SJCRH30 (cell line): ENCODE measurements around the gene COQ8A. TPM values are rescaled to one million over a fixed set of nuclear protein-coding genes. Genes with fewer than 3 reads are reported as not detected.

ENCODE experiments used
- DNase-seq, 2 experiments: peaks; one replicate each; pipeline ENCODE4 v3.0.0-alpha.2; 2015 to 2020
- H3K27ac ChIP-seq: fragments of 250-450 bp; sonication (Bioruptor Pico); 2 replicates; pipeline ENCODE4 v1.5.1; 2020; ENCODE audit warnings: mild to moderate bottlenecking, moderate library complexity
- H3K27me3 ChIP-seq: fragments of 250-450 bp; sonication (Bioruptor Pico); 2 replicates; pipeline ENCODE4 v1.5.1; 2020; ENCODE audit warnings: mild to moderate bottlenecking, moderate library complexity
- H3K36me3 ChIP-seq: fragments of 250-450 bp; sonication (Bioruptor Pico); 2 replicates; pipeline ENCODE4 v1.5.1; 2020; ENCODE audit warnings: mild to moderate bottlenecking, moderate library complexity
- H3K4me1 ChIP-seq: fragments of 250-450 bp; sonication (Bioruptor Pico); 2 replicates; pipeline ENCODE4 v1.5.1; 2020; ENCODE audit warnings: mild to moderate bottlenecking, moderate library complexity
- H3K4me3 ChIP-seq: fragments of 250-450 bp; sonication (Bioruptor Pico); 2 replicates; pipeline ENCODE4 v1.5.1; 2020; ENCODE audit warnings: mild to moderate bottlenecking, moderate library complexity
- H3K9me3 ChIP-seq: fragments of 250-450 bp; sonication (Bioruptor Pico); replicated peaks from 2 replicates; pipeline ENCODE4 v1.5.1; 2020; ENCODE audit warnings: mild to moderate bottlenecking, moderate library complexity
- total RNA-seq: library from RNA; depleted of rRNA; stranded (reverse); fragments of >200 nt; shearing (Covaris generic); gene quantifications from 2 replicates; pipeline ENCODE4 v1.2.3, GENCODE V29; 2014

Gene COQ8A
- total RNA-seq, 1 experiment from 2014 or later = 26.9 TPM

DNA sequence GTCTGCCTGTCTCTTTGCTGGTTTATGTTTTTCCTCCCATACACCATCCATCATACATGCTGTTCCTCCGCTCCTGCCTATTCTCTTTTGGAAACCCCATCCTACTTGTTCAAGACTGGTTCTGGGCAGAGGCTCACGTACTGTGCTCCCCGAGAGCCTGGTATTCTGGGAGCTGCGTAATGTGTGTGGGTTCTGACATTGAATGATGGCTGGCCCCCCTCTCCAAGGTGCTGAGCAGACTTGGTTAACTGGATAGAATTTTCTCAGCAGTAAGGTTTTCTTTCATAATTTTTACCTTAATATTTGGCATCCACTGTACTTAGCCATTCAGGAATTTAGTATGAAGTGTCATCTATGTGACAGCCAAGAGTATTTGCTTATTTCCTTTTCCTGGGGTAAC lies 26.6 kb downstream of the COQ8A start:
- DNase-seq = no peak
- Histone ChIP-seq H3K4me3 (no peak overlapping the region), H3K9me3 (no peaks in the 10 kb centered on the region), H3K27ac (no peak overlapping the region), H3K36me3 (no peaks in the 10 kb centered on the region), H3K27me3 (no peaks in the 10 kb centered on the region), H3K4me1 (no peaks in the 10 kb centered on the region)

GRCh38 chr1:226967665-226968064 lies 27.6 kb downstream of the COQ8A start:
- Histone ChIP-seq H3K36me3 (no peaks in the 10 kb centered on the region), H3K4me1 (no peaks in the 10 kb centered on the region), H3K9me3 (no peaks in the 10 kb centered on the region), H3K27me3 (no peaks in the 10 kb centered on the region), H3K4me3 (no peak overlapping the region), H3K27ac (no peak overlapping the region)
- DNase-seq = peak; percentile 47 to 62

DNA sequence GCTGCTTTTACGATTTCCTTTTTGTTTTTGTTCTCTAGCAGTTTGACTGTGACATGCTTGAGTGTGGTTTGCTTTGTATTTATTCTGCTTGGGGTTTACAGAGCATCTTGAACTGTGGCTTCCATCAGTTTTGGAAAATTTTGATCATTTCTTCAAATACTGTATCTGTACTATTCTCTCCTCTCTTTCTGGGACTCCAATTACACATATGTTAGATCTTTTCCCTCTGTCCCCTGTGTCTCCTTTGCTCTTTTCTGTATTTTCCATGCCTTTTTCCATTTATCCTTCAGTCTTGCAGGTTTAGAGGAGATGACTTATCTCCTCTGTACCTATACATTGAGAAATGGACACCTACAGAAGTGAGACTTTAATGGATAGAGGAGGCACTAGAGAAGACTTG lies 31.7 kb downstream of the COQ8A start:
- Histone ChIP-seq H3K27me3 (no peaks in the 10 kb centered on the region), H3K4me1 (no peaks in the 10 kb centered on the region), H3K27ac (no peak overlapping the region), H3K9me3 (no peaks in the 10 kb centered on the region), H3K4me3 (no peak overlapping the region), H3K36me3 (no peaks in the 10 kb centered on the region)
- DNase-seq = no peak

- DNase-seq = no peak
- Histone ChIP-seq H3K9me3 (no peaks in the 10 kb centered on the region), H3K27ac (no peak overlapping the region), H3K27me3 (no peaks in the 10 kb centered on the region), H3K4me3 (no peak overlapping the region), H3K4me1 (no peaks in the 10 kb centered on the region), H3K36me3 (no peaks in the 10 kb centered on the region)
These were observed 32.8 kb downstream of the COQ8A start for GRCh38 chr1:226972931-226973330.

DNA sequence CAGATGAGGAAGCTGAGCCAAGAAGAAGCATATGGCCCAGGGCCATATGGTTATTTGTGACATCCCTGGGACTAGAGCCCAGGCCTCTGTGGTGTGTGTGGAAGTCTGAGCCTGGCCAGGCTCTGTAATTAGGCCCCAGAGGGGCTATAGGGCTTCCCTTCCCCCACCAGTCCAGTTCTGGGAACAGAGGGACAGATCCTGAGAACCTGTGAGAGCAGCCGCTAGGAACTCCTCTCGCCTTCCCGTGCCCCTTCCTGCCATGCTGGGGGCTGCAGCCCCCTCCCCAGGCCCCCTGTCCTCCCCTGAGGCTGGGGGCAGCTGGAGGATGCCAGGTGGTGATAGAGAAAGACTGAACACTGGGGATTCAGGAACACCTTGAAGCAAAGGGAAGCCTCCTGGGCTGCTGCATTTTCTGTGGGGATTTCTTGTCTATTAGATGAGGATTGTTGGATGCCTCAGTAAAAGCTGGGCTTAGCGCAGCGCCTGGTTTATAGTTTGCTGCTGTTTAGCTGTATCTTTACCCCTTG lies 33.3 kb downstream of the COQ8A start:
- no peaks in the 10 kb centered on the region for H3K27me3 ChIP-seq
- H3K4me1 ChIP-seq = no peaks in the 10 kb centered on the region
- no peak overlapping the region for H3K27ac ChIP-seq
- H3K36me3 ChIP-seq = no peaks in the 10 kb centered on the region
- no peaks in the 10 kb centered on the region for H3K9me3 ChIP-seq
- no peak overlapping the region for H3K4me3 ChIP-seq
- no peak for DNase-seq

DNA sequence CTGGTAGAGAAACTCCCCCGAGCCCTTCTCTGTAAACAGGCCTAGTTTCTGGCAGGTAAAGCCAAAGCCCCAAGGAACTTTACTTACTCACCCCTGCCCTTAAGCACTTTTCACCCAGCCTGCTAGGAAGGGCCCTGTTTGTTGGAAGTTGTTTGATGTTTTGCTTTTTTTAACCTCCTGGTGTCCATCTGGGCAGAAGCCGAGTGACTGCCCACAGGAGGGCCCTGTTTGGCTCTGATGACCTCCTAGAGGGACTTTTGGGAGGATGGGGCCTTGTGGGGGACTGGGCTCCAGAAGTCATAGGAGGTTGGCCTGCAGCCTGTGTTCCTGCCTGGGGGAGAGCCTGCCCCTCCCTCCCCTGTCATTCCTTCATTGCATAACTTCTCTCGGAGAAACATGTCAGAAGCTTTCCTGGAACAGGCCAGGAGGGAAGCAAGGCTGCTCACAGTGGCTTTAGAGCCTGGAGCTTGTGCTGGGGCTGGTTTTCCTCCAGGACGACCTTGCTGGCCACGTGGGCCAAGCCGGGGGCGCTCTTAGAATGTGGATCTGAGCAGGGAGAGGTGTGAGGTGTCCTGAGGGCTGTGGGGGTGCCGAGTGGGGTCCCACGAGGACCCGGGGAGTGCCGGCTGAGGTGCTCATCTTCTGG lies 33.9 kb downstream of the COQ8A start:
- Histone ChIP-seq H3K9me3 (no peaks in the 10 kb centered on the region), H3K27me3 (no peaks in the 10 kb centered on the region), H3K4me1 (no peaks in the 10 kb centered on the region), H3K4me3 (no peak overlapping the region), H3K27ac (no peak overlapping the region), H3K36me3 (no peaks in the 10 kb centered on the region)
- DNase-seq = no peak

DNA sequence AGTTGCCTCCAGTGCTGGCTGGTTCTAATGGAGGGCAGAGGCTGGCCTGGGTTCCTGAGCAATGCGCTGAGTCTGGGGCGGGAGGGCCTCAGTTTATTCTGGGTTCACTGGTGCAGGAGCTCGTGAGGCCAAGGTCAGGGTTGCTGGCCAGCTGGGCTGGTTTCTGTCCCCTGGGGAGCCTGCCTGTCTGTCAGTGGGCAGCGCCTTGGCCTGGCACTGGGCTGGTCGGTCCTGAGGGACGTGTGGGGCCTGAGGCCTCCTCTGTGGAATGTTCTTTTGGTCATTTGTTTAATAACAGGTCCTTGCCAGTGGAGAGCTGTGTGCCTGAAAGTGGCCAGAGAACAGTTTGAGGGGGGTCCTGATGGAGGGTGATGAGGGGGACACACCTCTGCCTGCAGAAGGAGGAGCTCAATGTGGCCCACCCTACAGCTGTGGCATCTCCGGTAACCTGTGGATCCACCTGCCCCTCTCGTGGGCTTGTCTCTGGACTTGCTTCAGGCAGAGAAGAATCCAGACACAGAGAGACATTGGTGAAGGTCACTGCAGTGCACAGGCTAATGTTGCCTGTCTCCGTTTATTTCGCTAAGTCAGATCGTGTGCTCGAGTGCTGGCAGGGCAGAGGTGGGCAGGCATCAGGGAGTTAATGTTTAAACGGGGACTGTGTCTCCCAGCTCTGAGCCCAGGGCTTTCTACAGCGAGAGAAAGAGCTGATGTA lies 34.6 kb downstream of the COQ8A start:
- Histone ChIP-seq H3K27ac (no peak overlapping the region), H3K9me3 (no peaks in the 10 kb centered on the region), H3K36me3 (no peaks in the 10 kb centered on the region), H3K27me3 (no peaks in the 10 kb centered on the region), H3K4me1 (no peaks in the 10 kb centered on the region), H3K4me3 (no peak overlapping the region)
- DNase-seq = no peak

DNA sequence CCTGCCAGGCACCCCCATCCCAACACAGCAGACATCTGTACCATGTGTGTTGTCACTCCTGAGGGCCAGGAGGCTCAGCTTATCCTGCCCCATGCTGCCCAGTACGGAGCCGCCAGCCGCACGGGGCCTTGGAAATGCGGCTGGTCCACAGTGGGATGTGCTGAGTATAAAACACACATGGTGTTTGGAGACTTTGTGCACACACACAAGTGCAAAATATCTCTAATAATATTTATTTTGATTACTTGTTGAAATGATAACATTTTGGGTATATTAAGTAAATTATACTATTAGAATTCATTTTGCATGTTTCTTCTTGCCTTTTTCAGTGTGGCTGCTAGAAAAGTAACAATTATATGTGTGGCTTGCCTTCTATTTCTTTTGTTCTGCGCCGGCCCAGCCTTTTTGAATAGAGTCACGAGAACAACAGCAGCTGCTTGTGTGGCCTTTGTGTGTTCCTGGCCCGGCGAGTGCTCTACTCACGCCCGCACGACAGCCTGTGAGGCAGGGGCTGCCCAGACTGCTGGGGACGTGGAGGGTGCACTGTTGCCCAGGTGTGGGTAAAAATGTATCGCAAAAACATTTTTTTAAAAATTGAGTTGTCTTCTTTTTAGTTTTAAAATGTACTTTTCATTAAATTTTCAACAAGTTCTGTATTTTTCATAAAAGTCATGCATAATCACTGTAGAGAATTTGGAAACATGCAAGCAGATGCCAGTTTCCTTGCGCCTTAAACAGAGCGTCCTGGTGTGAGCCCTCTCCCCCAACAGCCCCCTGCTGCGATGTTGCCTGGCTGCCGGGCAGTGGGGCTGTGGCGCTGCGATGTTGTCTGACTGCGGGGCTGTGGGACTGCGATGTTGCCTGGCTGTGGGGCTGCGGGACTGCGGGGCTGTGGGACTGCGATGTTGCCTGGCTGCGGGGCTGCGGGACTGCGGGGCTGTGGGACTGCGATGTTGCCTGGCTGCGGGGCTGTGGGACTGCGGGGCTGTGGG lies 35.5 kb downstream of the COQ8A start:
- Histone ChIP-seq H3K36me3 (no peaks in the 10 kb centered on the region), H3K27me3 (no peaks in the 10 kb centered on the region), H3K4me3 (no peak overlapping the region), H3K27ac (no peak overlapping the region), H3K9me3 (no peaks in the 10 kb centered on the region), H3K4me1 (no peaks in the 10 kb centered on the region)
- DNase-seq = no peak

- Histone ChIP-seq H3K27me3 (no peaks in the 10 kb centered on the region), H3K4me3 (no peak overlapping the region), H3K4me1 (no peaks in the 10 kb centered on the region), H3K9me3 (no peaks in the 10 kb centered on the region), H3K36me3 (no peaks in the 10 kb centered on the region), H3K27ac (no peak overlapping the region)
- no peak for DNase-seq
These were observed 36.3 kb downstream of the COQ8A start for GRCh38 chr1:226976276-226976977.

DNA sequence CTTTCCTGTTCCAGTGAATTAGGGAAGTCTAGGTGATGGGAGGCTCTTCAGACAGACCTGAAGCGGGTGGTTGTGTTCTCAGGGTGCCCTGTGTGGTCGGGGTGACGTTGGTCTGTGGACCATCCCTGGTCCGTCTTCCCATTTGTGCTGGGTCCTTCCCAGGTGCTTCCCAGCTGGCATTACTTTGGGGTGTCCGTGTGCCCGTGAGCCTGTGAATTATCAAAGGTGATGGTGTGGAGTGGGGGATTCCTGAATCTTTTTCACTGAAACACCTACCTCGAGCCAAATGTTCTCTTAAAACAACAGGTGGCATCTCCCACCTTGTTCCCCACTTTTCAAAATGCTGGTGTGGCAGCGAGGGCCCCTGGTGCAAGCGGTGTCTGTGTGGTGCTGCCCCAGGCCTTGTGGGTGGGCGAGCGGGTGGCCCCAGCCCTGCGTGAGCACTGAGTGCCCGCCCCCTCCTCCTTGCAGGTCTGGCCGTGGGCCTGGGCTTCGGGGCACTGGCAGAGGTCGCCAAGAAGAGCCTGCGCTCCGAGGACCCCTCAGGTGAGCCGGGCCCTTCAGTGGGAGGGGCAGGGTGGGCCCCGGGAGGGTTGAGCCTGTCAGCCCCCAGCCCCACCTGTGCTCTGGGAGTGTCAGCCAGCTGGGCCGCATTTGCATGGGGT lies 37.0 kb downstream of the COQ8A start:
- no peak overlapping the region for H3K4me3 ChIP-seq
- no peak overlapping the region for H3K27ac ChIP-seq
- H3K9me3 ChIP-seq = no peaks in the 10 kb centered on the region
- H3K4me1 ChIP-seq = no peaks in the 10 kb centered on the region
- DNase-seq = no peak
- no peaks in the 10 kb centered on the region for H3K27me3 ChIP-seq
- H3K36me3 ChIP-seq = no peaks in the 10 kb centered on the region

GRCh38 chr1:226977643-226978431 lies 37.7 kb downstream of the COQ8A start:
- DNase-seq = no peak
- H3K9me3 ChIP-seq = no peaks in the 10 kb centered on the region
- no peak overlapping the region for H3K4me3 ChIP-seq
- H3K36me3 ChIP-seq = no peaks in the 10 kb centered on the region
- no peaks in the 10 kb centered on the region for H3K4me1 ChIP-seq
- no peak overlapping the region for H3K27ac ChIP-seq
- no peaks in the 10 kb centered on the region for H3K27me3 ChIP-seq

GRCh38 chr1:226978432-226979114 lies 38.5 kb downstream of the COQ8A start:
- no peak overlapping the region for H3K4me3 ChIP-seq
- H3K4me1 ChIP-seq = no peaks in the 10 kb centered on the region
- no peaks in the 10 kb centered on the region for H3K36me3 ChIP-seq
- no peak overlapping the region for H3K27ac ChIP-seq
- DNase-seq = no peak
- no peaks in the 10 kb centered on the region for H3K9me3 ChIP-seq
- no peaks in the 10 kb centered on the region for H3K27me3 ChIP-seq

GRCh38 chr1:226979115-226979516 lies 39.0 kb downstream of the COQ8A start:
- no peaks in the 10 kb centered on the region for H3K36me3 ChIP-seq
- H3K4me1 ChIP-seq = no peaks in the 10 kb centered on the region
- H3K27ac ChIP-seq = no peak overlapping the region
- H3K27me3 ChIP-seq = no peaks in the 10 kb centered on the region
- no peak overlapping the region for H3K4me3 ChIP-seq
- no peak for DNase-seq
- H3K9me3 ChIP-seq = no peaks in the 10 kb centered on the region
